Activated T-cell treated with anti-CD3 and anti-CD28 coated beads for 1 hour (primary cell): ENCODE data around the gene ARHGEF12.

Experiments used
- DNase-seq: peaks from one replicate; pipeline ENCODE4 v3.0.0-alpha.2; 2020; ENCODE audit warnings: low read depth

Gene ARHGEF12

GRCh38 chr11:120316880-120317688 lies 19.1 kb upstream of the ARHGEF12 start:
- no peak for DNase-seq

GRCh38 chr11:120317689-120318480 lies 18.3 kb upstream of the ARHGEF12 start:
- no peak for DNase-seq

GRCh38 chr11:120318906-120319305 lies 17.3 kb upstream of the ARHGEF12 start:
- no peak for DNase-seq

GRCh38 chr11:120324932-120325810 lies 11.0 kb upstream of the ARHGEF12 start, which contains the start of gene TLCD5:
Gene TLCD5, plus strand, starts transcription at chr11:120325299. Its CDS starts 2,143 bp downstream, at chr11:120327442.
- DNase-seq, result no peak

- no peak for DNase-seq
These were observed 10.0 kb upstream of the ARHGEF12 start for GRCh38 chr11:120326228-120326627.

GRCh38 chr11:120326845-120327281 lies 9.3 kb upstream of the ARHGEF12 start:
- no peak for DNase-seq

GRCh38 chr11:120327311-120327710 lies 8.9 kb upstream of the ARHGEF12 start:
- no peak for DNase-seq

GRCh38 chr11:120329556-120329955 lies 6.7 kb upstream of the ARHGEF12 start:
- DNase-seq, result no peak

- DNase-seq, result no peak
These were observed 6.2 kb upstream of the ARHGEF12 start for GRCh38 chr11:120330045-120330444.

GRCh38 chr11:120331301-120331996 lies 4.8 kb upstream of the ARHGEF12 start:
- no peak for DNase-seq

- DNase-seq, result no peak
These were observed 3.1 kb upstream of the ARHGEF12 start for GRCh38 chr11:120332822-120333716.

GRCh38 chr11:120333801-120334200 lies 2.4 kb upstream of the ARHGEF12 start:
- no peak for DNase-seq

GRCh38 chr11:120334332-120334731 lies 1.9 kb upstream of the ARHGEF12 start:
- no peak for DNase-seq

- DNase-seq, result peak; percentile 39
These were observed 1.2 kb upstream of the ARHGEF12 start for GRCh38 chr11:120334894-120335462.

GRCh38 chr11:120335556-120335907 lies 681 bp upstream of the ARHGEF12 start:
- DNase-seq, result no peak

GRCh38 chr11:120336641-120337354 lies 585 bp downstream of the ARHGEF12 start:
- DNase-seq, result no peak

GRCh38 chr11:120337355-120338106 lies 1.3 kb downstream of the ARHGEF12 start:
- no peak for DNase-seq

- DNase-seq, result no peak
These were observed 2.1 kb downstream of the ARHGEF12 start for GRCh38 chr11:120338107-120338933.
